ENCODE data around the gene CTAGE1.
"Not testable (repeated sequence)": the region's sequence is repeated elsewhere in the genome, so short reads cannot be mapped to it uniquely, and the experiment has no call there.

CTAGE1 gene, protein sequence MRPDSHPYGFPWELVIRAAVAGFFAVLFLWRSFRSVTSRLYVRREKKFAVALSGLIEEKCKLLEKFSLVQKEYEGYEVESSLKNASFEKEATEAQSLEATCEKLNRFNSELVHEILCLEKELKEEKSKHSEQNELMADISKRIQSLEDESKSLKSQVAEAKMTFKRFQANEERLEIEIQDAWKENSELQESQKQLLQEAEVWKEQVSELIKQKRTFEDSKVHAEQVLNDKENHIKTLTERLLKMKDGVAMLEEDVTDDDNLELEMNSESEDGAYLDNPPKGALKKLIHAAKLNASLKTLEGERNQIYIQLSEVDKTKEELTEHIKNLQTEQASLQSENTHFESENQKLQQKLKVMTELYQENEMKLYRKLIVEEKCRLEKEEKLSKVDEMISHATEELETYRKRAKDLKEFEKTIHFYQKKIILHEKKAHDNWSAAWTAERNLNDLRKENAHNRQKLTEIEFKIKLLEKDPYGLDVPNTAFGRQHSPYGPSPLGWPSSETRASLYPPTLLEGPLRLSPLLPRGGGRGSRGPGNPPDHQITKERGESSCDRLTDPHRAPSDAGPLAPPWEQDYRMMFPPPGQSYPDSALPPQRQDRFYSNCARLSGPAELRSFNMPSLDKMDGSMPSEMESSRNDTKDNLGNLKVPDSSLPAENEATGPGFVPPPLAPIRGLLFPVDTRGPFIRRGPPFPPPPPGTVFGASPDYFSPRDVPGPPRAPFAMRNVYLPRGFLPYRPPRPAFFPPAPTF

DNA sequence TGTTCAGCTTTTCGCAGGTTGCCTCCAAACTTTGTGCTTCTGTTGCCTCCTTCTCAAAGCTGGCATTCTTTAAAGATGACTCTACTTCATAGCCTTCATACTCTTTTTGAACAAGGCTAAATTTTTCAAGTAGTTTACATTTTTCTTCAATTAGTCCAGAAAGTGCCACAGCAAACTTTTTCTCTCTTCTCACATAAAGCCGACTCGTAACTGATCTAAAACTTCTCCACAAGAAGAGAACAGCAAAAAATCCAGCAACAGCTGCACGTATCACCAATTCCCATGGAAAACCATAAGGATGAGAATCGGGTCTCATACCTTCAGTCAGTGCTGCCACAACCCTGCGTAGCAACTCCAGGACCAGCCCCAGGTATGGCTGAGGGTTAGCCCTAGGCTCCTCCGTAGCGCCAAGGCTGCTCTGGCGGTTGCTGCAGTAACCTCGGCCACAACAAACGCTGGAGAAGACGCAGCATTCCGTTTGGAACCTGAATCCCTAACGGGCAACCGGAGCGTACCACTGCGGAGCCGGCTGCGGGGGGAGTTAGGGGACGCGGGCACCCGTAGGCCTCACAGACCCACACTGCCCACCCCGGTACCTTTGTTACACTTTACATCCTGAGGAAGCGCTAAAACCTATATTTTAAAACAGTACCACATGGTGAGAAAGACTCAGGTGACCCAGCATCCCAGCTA is at the start of gene CTAGE1:
Gene CTAGE1, minus strand, starts transcription at position 420 of the 693 bp plus-strand sequence. Its CDS starts 104 bp downstream, at position 316.
- no peak for DNase-seq

GRCh38 chr18:22466608-22467395 is 49.1 kb upstream of the CTAGE1 start:
- DNase-seq: no peak

GRCh38 chr18:22465859-22466457 is 48.2 kb upstream of the CTAGE1 start:
- DNase-seq: no peak

GRCh38 chr18:22463076-22463475 is 45.4 kb upstream of the CTAGE1 start:
- no peak for DNase-seq

DNA sequence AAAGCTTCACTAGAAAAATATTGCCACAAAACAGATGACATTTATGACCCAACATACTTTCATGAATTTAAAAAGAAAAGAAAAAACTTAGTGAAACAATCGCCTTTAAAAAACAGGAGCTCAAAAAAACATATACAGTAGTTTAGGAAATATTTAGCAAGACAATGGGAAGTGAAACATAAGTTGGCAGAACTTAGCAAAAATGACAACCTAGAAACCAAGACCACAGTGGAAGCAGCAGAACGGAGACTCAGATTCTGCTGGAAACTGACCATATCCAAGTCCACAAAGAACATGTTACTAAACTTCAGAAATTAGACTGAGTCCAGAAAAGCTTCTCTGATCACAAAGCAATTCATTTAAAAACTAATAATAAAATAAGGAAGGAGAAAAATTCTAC is 41.8 kb upstream of the CTAGE1 start:
- DNase-seq: no peak

DNA sequence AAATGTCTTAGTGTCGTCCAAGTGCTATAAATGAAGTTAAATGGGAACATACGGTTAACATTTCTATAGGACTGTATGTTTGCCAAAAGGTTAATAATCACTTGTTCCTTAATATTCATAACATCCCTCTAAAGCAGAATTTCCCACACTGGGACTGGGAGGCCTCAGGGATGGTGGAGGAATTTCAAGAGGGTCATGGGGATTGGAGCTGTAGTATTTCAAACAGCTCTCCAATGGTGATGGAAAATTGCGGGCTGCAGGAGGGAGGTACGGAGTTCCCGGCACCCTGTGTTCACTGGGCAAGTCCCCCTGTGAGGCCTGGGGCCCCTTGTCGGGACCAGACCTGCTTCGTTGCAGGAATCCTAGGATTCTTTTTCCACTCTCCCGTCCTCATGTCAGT is 39.8 kb upstream of the CTAGE1 start:
- DNase-seq: no peak

DNA sequence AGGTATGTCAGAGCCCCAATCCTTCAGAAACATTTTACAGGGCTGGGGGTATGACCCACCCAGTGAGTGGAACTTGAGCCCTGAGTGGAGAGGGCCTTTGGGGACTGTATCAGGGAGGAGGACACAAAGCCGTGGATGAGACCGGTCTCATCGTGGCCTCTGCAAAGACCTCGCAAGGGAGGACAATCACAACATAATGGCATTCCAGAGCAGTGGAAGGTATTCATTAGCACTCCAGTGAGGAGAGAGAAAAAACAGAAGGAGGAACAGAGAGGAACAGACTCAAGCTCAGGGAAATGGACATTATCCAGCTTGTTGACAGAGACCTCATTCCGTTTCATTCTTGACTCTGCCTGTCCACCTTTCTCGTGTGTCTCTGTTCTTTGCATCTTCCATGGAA is 38.8 kb upstream of the CTAGE1 start:
- no peak for DNase-seq

GRCh38 chr18:22456116-22456480 is 38.4 kb upstream of the CTAGE1 start:
- no peak for DNase-seq

GRCh38 chr18:22455425-22456115 is 37.9 kb upstream of the CTAGE1 start:
- DNase-seq: no peak

- no peak for DNase-seq
Measured at GRCh38 chr18:22453315-22453714, 35.6 kb upstream of the CTAGE1 start.

DNA sequence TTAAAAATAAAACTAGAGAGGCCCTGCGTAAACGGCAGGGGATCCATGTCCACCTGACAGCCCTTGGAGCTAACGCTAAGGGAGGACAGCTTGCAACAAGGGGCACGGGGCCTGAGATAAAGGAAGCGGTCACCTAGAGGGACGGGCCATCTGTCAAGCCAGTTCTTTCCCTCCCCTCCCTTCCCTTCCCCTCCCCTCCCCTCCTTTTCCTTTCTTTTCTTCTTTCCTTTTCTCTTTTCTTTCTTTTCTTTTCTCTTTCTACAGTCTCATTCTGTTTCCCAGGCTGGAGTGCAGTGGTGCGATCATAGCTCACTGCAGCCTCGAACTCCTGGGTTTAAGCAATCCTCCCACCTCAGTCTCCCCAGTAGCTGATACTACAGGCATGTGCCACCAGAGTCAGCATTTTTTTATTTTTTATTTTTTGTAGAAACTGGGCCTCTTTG is 34.5 kb upstream of the CTAGE1 start:
- DNase-seq: no peak

- DNase-seq: no peak
Measured at GRCh38 chr18:22451796-22452195, 34.1 kb upstream of the CTAGE1 start.

DNA sequence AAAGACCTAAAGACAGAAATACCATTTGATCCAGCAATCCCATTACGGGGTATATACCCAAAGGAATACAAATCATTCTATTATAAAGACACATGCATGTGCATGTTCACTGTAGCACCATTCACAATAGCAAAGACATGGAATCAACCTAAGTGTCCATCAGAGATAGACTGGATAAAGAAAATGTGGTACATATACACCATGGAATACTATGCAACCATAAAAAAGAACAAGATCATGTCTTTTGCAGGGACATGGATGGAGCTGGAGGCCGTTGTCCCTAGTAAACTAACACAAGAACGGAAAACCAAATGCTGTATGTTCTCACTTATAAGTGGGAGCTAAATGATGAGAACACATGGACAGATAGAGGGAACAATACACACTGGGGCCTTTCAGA is 33.1 kb upstream of the CTAGE1 start:
- not testable (repeated sequence) for DNase-seq

GRCh38 chr18:22450318-22450717 is 32.6 kb upstream of the CTAGE1 start:
- DNase-seq: not testable (repeated sequence)

- not testable (repeated sequence) for DNase-seq
Measured at GRCh38 chr18:22449753-22450152, 32.0 kb upstream of the CTAGE1 start.

DNA sequence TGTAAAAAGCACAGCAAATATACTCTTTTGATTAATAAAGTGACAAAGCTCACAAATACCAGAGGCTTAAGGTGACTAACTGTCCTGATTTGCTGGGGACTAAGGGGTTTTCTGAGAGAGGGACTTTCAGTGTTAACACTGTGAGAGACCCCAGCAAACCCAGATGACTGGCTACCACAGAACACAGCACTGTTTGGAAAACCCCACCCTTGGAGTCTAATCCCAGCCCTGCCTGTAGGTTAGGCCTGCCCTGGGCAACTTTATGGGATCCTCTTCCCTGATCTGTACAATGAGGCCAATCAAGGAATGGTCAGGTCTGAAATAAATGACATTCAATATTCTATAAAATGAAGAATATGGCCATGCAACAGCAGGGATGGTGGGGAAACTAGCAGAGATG is 30.5 kb upstream of the CTAGE1 start:
- DNase-seq: no peak

- no peak for DNase-seq
Measured at GRCh38 chr18:22447792-22448191, 30.1 kb upstream of the CTAGE1 start.

- no peak for DNase-seq
Measured at GRCh38 chr18:22446911-22447310, 29.2 kb upstream of the CTAGE1 start.

- no peak for DNase-seq
Measured at GRCh38 chr18:22446325-22446724, 28.6 kb upstream of the CTAGE1 start.

- DNase-seq: no peak
Measured at GRCh38 chr18:22441638-22442037, 23.9 kb upstream of the CTAGE1 start.

DNA sequence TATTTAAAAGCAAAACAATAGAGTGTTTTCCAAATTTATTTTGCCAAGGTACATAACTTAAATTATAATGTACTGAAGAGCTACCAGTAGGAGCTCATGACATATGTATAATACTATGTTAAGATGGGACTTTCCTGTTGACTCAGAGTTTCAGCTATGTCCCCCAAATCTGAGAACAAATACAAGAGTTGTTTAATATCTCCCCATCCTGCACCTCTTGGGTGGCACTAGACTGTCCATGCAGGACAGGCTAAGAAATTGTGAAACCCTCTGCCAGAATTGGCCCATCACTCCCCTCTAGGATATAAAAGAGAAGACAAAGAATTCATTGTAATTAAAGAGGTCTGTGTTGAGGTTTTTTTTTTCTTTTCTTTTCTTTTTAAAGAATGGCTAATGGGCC is 21.7 kb upstream of the CTAGE1 start:
- DNase-seq: no peak

DNA sequence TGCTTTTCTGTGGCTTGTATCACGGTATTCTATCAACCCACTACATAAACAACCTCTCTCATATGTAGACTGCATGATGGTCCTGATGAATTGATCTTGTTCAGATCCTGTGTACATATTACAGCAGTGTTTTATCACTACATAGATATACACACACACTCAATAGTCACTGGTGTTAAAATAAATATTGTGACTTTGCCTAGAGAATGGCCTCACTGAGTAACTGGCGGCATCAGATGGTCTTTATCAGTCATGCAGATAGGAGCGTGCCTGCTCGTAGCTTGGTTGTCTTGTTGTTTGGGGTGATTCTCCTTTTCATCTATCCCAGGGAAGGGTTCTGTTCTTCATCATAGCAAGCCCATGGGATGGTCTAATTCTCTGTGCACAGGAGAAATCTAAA is 18.4 kb upstream of the CTAGE1 start:
- DNase-seq: no peak

Measured in NCI-H774 (cell line).